ENCODE results near the gene GRP. TPM values are rescaled to one million over a fixed set of nuclear protein-coding genes. Genes with fewer than 3 reads are reported as not detected.

The GRP gene
- total RNA-seq, 1 donor from 2014 or later, result not detected

- Histone ChIP-seq H2AFZ (ENCODE audit: low read depth, low read length) (no peak overlapping the region), H3K27ac (ENCODE audit: low read depth, low read length) (no peak overlapping the region), H3K9me3 (ENCODE audit: insufficient read depth, low read depth, low read length) (peaks cover under 1% of the 10 kb centered on the region), H3K36me3 (ENCODE audit: insufficient read depth, low read length) (no peaks in the 10 kb centered on the region), H3K4me1 (ENCODE audit: insufficient read depth, low read length) (no peaks in the 10 kb centered on the region), H3K4me3 (ENCODE audit: insufficient read depth, low read depth, low read length) (no peak overlapping the region), H3K9ac (ENCODE audit: low read length) (no peak overlapping the region), H4K20me1 (ENCODE audit: insufficient read depth, low read length) (peaks cover 2% of the 10 kb centered on the region), H3K4me2 (ENCODE audit: low read length) (no peak overlapping the region), H3K79me2 (ENCODE audit: insufficient read depth, low read length) (no peaks in the 10 kb centered on the region), H3K27me3 (ENCODE audit: insufficient read depth, low read length) (peaks cover 86% of the 10 kb centered on the region)
- H3K36me3 Mint-ChIP-seq (ENCODE audit: low read depth, unreplicated experiment), result no peaks in the 10 kb centered on the region
- peaks cover 5% of the 10 kb centered on the region for H3K9me3 Mint-ChIP-seq (ENCODE audit: unreplicated experiment)
- no peak overlapping the region for H3K27ac Mint-ChIP-seq (ENCODE audit: unreplicated experiment)
- peaks cover 78% of the 10 kb centered on the region for H3K27me3 Mint-ChIP-seq (ENCODE audit: low read depth, unreplicated experiment)
- H3K4me3 Mint-ChIP-seq (ENCODE audit: unreplicated experiment), result no peak overlapping the region
- no peaks in the 10 kb centered on the region for H3K4me1 Mint-ChIP-seq (ENCODE audit: low read depth, unreplicated experiment)
- DNase-seq (ENCODE audit: low read depth) (no peak), FAIRE-seq (no peak)
- TF ChIP-seq CTCF (IDR thresholded peaks at IDR 0.05; ENCODE audit: insufficient read depth, low read depth, low read length) (no peak), EZH2 (IDR thresholded peaks at IDR 0.05; ENCODE audit: insufficient read depth, low read length) (no peak)
These were observed 56.1 kb downstream of the GRP start for GRCh38 chr18:59276047-59276446.

DNA sequence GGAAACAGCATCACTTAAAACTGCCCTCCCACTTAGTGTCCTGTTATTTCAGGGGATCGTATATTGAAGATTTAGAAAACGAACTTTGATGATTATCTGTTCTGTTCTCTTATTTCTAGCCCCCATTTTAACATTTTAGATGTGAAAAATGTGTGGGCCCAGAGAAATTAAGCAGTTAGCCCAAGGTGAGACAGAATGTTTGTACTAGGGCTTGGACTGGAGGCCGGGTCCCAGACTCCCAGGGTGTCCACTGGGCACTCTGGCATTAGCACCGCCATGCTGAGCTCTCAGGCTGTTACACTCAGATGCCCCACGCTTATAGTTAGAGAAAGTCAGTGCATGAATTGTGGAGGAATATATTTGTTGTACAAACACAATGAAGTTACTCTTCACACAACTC lies 58.8 kb downstream of the GRP start:
- Histone ChIP-seq H2AFZ (ENCODE audit: low read depth, low read length) (no peak overlapping the region), H3K4me3 (ENCODE audit: insufficient read depth, low read depth, low read length) (no peak overlapping the region), H3K4me1 (ENCODE audit: insufficient read depth, low read length) (no peaks in the 10 kb centered on the region), H3K36me3 (ENCODE audit: insufficient read depth, low read length) (no peaks in the 10 kb centered on the region), H3K79me2 (ENCODE audit: insufficient read depth, low read length) (no peaks in the 10 kb centered on the region), H4K20me1 (ENCODE audit: insufficient read depth, low read length) (no peaks in the 10 kb centered on the region), H3K9me3 (ENCODE audit: insufficient read depth, low read depth, low read length) (no peaks in the 10 kb centered on the region), H3K27me3 (ENCODE audit: insufficient read depth, low read length) (peaks cover 76% of the 10 kb centered on the region), H3K9ac (ENCODE audit: low read length) (no peak overlapping the region), H3K27ac (ENCODE audit: low read depth, low read length) (no peak overlapping the region), H3K4me2 (ENCODE audit: low read length) (no peak overlapping the region)
- Mint-ChIP-seq H3K9me3 (ENCODE audit: unreplicated experiment) (peaks cover 3% of the 10 kb centered on the region), H3K4me3 (ENCODE audit: unreplicated experiment) (no peak overlapping the region), H3K36me3 (ENCODE audit: low read depth, unreplicated experiment) (no peaks in the 10 kb centered on the region), H3K27ac (ENCODE audit: unreplicated experiment) (no peak overlapping the region), H3K4me1 (ENCODE audit: low read depth, unreplicated experiment) (no peaks in the 10 kb centered on the region), H3K27me3 (ENCODE audit: low read depth, unreplicated experiment) (peaks cover 71% of the 10 kb centered on the region)
- DNase-seq (ENCODE audit: low read depth), result no peak
- TF ChIP-seq EZH2 (IDR thresholded peaks at IDR 0.05; ENCODE audit: insufficient read depth, low read length) (no peak), CTCF (IDR thresholded peaks at IDR 0.05; ENCODE audit: insufficient read depth, low read depth, low read length) (no peak)
- no peak for FAIRE-seq

GRCh38 chr18:59279193-59279592 lies 59.2 kb downstream of the GRP start:
- TF ChIP-seq CTCF (IDR thresholded peaks at IDR 0.05; ENCODE audit: insufficient read depth, low read depth, low read length) (no peak), EZH2 (IDR thresholded peaks at IDR 0.05; ENCODE audit: insufficient read depth, low read length) (no peak)
- no peak overlapping the region for H2AFZ ChIP-seq (ENCODE audit: low read depth, low read length)
- H3K4me3 Mint-ChIP-seq (ENCODE audit: unreplicated experiment), result no peak overlapping the region
- no peaks in the 10 kb centered on the region for H3K36me3 Mint-ChIP-seq (ENCODE audit: low read depth, unreplicated experiment)
- H3K4me2 ChIP-seq (ENCODE audit: low read length), result no peak overlapping the region
- peaks cover 3% of the 10 kb centered on the region for H3K9me3 Mint-ChIP-seq (ENCODE audit: unreplicated experiment)
- H3K27me3 Mint-ChIP-seq (ENCODE audit: low read depth, unreplicated experiment), result peaks cover 67% of the 10 kb centered on the region
- DNase-seq (ENCODE audit: low read depth) (no peak), FAIRE-seq (no peak)
- no peak overlapping the region for H3K9ac ChIP-seq (ENCODE audit: low read length)
- no peaks in the 10 kb centered on the region for H3K4me1 Mint-ChIP-seq (ENCODE audit: low read depth, unreplicated experiment)
- no peaks in the 10 kb centered on the region for H4K20me1 ChIP-seq (ENCODE audit: insufficient read depth, low read length)
- peaks cover 72% of the 10 kb centered on the region for H3K27me3 ChIP-seq (ENCODE audit: insufficient read depth, low read length)
- H3K9me3 ChIP-seq (ENCODE audit: insufficient read depth, low read depth, low read length), result no peaks in the 10 kb centered on the region
- no peak overlapping the region for H3K27ac ChIP-seq (ENCODE audit: low read depth, low read length)
- no peaks in the 10 kb centered on the region for H3K4me1 ChIP-seq (ENCODE audit: insufficient read depth, low read length)
- no peak overlapping the region for H3K27ac Mint-ChIP-seq (ENCODE audit: unreplicated experiment)
- no peak overlapping the region for H3K4me3 ChIP-seq (ENCODE audit: insufficient read depth, low read depth, low read length)
- no peaks in the 10 kb centered on the region for H3K79me2 ChIP-seq (ENCODE audit: insufficient read depth, low read length)
- no peaks in the 10 kb centered on the region for H3K36me3 ChIP-seq (ENCODE audit: insufficient read depth, low read length)

Data from astrocyte (in vitro differentiated cells and primary cell).